Stomach (tissue), 4 donors: ENCODE measurements around the gene JDP2.

Source experiments
- EP300 ChIP-seq: sonication (generic); formaldehyde crosslinking; IDR thresholded peaks from one replicate; pipeline ENCODE4 v1.6.1; 2017; ENCODE audit warnings: antibody characterized with exemption
- POLR2A ChIP-seq, 4 donors: fragments of 450-650 bp; IDR thresholded peaks; one replicate each; pipeline ENCODE4 v1.6.1; 2016; ENCODE audit warnings: antibody characterized with exemption in 4 of 4, control low read depth in 2 of 4, mild to moderate bottlenecking in 1 of 4, moderate library complexity in 1 of 4
- TF ChIP-seq, protein P1 (sequence below), 7 experiments: fragments of 450-650 bp in 4 of 7; fragments of 200-600 bp in 3 of 7; sonication (generic) in 3 of 7; IDR thresholded peaks; one replicate each; pipeline ENCODE4 v1.5.1; 2016 to 2019; ENCODE audit warnings: antibody characterized with exemption in 7 of 7, control low read depth in 2 of 7, mild to moderate bottlenecking in 1 of 7

- TF ChIP-seq, protein P1, sequence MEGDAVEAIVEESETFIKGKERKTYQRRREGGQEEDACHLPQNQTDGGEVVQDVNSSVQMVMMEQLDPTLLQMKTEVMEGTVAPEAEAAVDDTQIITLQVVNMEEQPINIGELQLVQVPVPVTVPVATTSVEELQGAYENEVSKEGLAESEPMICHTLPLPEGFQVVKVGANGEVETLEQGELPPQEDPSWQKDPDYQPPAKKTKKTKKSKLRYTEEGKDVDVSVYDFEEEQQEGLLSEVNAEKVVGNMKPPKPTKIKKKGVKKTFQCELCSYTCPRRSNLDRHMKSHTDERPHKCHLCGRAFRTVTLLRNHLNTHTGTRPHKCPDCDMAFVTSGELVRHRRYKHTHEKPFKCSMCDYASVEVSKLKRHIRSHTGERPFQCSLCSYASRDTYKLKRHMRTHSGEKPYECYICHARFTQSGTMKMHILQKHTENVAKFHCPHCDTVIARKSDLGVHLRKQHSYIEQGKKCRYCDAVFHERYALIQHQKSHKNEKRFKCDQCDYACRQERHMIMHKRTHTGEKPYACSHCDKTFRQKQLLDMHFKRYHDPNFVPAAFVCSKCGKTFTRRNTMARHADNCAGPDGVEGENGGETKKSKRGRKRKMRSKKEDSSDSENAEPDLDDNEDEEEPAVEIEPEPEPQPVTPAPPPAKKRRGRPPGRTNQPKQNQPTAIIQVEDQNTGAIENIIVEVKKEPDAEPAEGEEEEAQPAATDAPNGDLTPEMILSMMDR (IDR thresholded peaks at IDR 0.05), result no peak
- no peak for TF ChIP-seq POLR2A (IDR thresholded peaks at IDR 0.05)
- no peak for TF ChIP-seq EP300
Observed at GRCh38 chr14:75464626-75465025, 36.8 kb downstream of the JDP2 start.
